ENCODE results near the gene ZNF587B. TPM values are rescaled to one million over a fixed set of nuclear protein-coding genes. Genes with fewer than 3 reads are reported as not detected.
A peak's percentile ranks its signal among the peaks of the same experiment; 100 is the strongest.
"Not testable (repeated sequence)": the region's sequence is repeated elsewhere in the genome, so short reads cannot be mapped to it uniquely, and the experiment has no call there.

Gene ZNF587B
- polyA plus RNA-seq, 2 donors, result 3.1 to 5.7 TPM

GRCh38 chr19:57816652-57817051 is 13.4 kb upstream of the ZNF587B start:
- Histone ChIP-seq H3K4me3 (ENCODE audit: low read depth in 1 of 2, low read length in 2 of 2) (no peak overlapping the region), H3K36me3 (ENCODE audit: control insufficient read depth in 2 of 2, insufficient read depth in 2 of 2, low read length in 1 of 2) (no peaks in the 10 kb centered on the region), H3K27me3 (ENCODE audit: control insufficient read depth in 1 of 2, insufficient read depth in 2 of 2, low read length in 2 of 2) (no peaks in the 10 kb centered on the region), H3K27ac (ENCODE audit: low read depth in 2 of 2, low read length in 1 of 2) (no peak overlapping the region), H3K9me3 (ENCODE audit: control insufficient read depth in 2 of 2, insufficient read depth in 1 of 2, low read depth in 1 of 2, low read length in 1 of 2) (no peaks in the 10 kb centered on the region), H3K4me1 (ENCODE audit: control insufficient read depth in 2 of 2, insufficient read depth in 2 of 2, low read length in 1 of 2) (peaks cover 4 to 10% of the 10 kb centered on the region in 2 donors)
- WGBS, 2 donors, result 86 to 95% methylated on average over 7 of the region's 7 CpGs

DNA sequence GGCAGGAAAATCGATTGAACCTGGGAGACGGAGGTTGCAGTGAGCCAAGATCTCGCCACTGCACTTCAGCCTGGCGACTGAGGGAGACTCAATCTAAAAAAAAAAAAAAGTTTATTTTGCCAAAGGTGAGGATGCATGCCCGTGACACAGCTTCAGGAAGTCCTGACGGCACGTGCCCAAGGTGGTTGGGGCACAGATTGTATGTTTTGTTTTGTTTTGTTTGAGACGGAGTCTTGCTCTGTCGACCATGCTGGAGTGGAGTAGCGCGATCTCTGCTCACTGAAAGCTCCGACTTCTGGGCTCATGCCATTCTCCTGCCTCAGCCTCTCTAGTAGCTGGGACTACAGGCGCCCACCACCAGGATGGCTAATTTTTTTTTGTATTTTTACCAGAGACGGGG is 12.1 kb upstream of the ZNF587B start:
- H3K27me3 ChIP-seq (ENCODE audit: control insufficient read depth in 1 of 2, insufficient read depth in 2 of 2, low read length in 2 of 2), result no peaks in the 10 kb centered on the region
- H3K27ac ChIP-seq (ENCODE audit: low read depth in 2 of 2, low read length in 1 of 2), result no peak overlapping the region
- no peak overlapping the region for H3K4me3 ChIP-seq (ENCODE audit: low read depth in 1 of 2, low read length in 2 of 2)
- H3K4me1 ChIP-seq (ENCODE audit: control insufficient read depth in 2 of 2, insufficient read depth in 2 of 2, low read length in 1 of 2), result peaks cover 4 to 8% of the 10 kb centered on the region in 2 donors
- H3K9me3 ChIP-seq (ENCODE audit: control insufficient read depth in 2 of 2, insufficient read depth in 1 of 2, low read depth in 1 of 2, low read length in 1 of 2), result no peaks in the 10 kb centered on the region
- WGBS, 2 donors, result 95 to 96% methylated on average over 14 of the region's 14 CpGs
- no peaks in the 10 kb centered on the region for H3K36me3 ChIP-seq (ENCODE audit: control insufficient read depth in 2 of 2, insufficient read depth in 2 of 2, low read length in 1 of 2)

DNA sequence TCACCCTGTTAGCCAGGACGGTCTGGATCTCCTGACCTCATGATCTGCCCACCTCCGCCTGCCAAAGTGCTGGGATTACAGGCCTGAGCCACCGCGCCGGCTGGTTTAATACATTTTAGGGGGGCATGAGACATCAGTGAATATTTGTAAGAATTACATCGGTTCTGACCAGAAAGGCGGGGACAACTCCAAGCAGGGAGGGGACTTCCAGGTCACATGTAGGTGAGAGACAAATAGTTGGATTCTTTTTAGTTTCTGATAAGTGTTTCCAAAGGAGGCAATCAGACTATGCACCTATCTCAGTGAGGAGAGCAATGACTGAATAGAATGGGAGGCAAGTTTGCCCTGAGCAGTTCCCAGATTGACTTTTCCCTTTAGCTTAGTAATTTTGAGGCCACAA is 11.7 kb upstream of the ZNF587B start:
- WGBS, 2 donors, result 91 to 95% methylated on average over 7 of the region's 7 CpGs
- Histone ChIP-seq H3K4me1 (ENCODE audit: control insufficient read depth in 2 of 2, insufficient read depth in 2 of 2, low read length in 1 of 2) (peaks cover 4 to 7% of the 10 kb centered on the region in 2 donors), H3K4me3 (ENCODE audit: low read depth in 1 of 2, low read length in 2 of 2) (no peak overlapping the region), H3K36me3 (ENCODE audit: control insufficient read depth in 2 of 2, insufficient read depth in 2 of 2, low read length in 1 of 2) (no peaks in the 10 kb centered on the region), H3K9me3 (ENCODE audit: control insufficient read depth in 2 of 2, insufficient read depth in 1 of 2, low read depth in 1 of 2, low read length in 1 of 2) (no peaks in the 10 kb centered on the region), H3K27ac (ENCODE audit: low read depth in 2 of 2, low read length in 1 of 2) (no peak overlapping the region), H3K27me3 (ENCODE audit: control insufficient read depth in 1 of 2, insufficient read depth in 2 of 2, low read length in 2 of 2) (no peaks in the 10 kb centered on the region)

DNA sequence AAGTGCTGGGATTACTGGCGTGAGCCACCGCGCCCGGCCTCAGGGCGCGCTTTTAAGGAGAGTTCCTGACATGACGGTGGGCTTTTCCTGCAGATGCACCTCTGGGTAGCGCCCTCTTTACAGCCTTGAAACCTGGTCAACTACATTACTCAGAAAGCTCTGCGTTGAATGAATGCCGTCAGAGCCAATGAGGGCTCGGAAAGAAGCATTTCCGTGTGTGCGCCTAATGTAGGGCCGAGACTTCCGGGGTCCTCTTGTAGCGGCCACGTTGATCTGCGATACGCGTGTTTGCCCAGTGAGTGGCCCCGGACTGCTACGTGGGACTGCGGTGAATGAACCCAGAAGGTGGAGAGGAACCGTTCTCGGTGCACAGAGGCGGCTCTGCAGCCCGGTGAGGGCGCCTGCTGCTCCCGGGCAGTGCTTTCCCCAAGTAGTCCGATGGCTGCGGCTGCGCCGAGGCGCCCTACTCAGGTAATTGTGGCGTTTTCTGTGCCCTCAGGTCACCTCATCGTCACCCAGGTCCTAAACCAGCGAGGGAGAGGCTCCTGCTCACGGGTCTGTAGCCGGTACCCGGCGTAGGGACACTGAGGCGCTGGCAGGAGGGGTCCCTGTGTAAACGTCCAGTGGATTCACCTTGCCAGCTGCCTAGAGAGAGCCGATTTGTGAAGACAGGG is 10.5 kb upstream of the ZNF587B start:
- WGBS, 2 donors, result 0 to 1% methylated on average over 44 of the region's 44 CpGs
- peak overlapping the region; percentile 73 to 87 for H3K27ac ChIP-seq (ENCODE audit: low read depth in 2 of 2, low read length in 1 of 2)
- H3K9me3 ChIP-seq (ENCODE audit: control insufficient read depth in 2 of 2, insufficient read depth in 1 of 2, low read depth in 1 of 2, low read length in 1 of 2), result no peaks in the 10 kb centered on the region

DNA sequence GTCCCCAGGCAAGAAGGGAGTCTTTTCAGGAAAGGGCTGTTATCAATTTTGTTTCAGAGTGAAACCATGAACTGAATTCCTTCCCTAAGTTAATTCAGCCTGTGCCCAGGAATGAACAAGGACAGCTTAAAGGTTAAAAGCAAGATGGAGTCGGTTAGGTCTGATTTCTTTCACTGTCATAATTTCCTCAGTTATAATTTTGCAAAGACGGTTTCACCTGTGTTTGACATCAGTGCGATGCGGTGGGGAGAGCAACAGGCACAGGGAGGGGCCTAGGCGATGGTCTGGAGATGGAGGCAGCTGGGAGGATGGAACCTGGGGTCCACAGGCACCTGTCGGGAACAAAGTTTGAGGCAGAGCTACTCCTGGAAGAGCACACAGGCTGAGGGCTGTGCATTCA is 9.5 kb upstream of the ZNF587B start:
- Histone ChIP-seq H3K27ac (ENCODE audit: low read depth in 2 of 2, low read length in 1 of 2) (no peak overlapping the region), H3K36me3 (ENCODE audit: control insufficient read depth in 2 of 2, insufficient read depth in 2 of 2, low read length in 1 of 2) (no peaks in the 10 kb centered on the region), H3K4me3 (ENCODE audit: low read depth in 1 of 2, low read length in 2 of 2) (peak overlapping the region in 1 of 2 donors; percentile 84), H3K27me3 (ENCODE audit: control insufficient read depth in 1 of 2, insufficient read depth in 2 of 2, low read length in 2 of 2) (no peaks in the 10 kb centered on the region), H3K9me3 (ENCODE audit: control insufficient read depth in 2 of 2, insufficient read depth in 1 of 2, low read depth in 1 of 2, low read length in 1 of 2) (no peaks in the 10 kb centered on the region), H3K4me1 (ENCODE audit: control insufficient read depth in 2 of 2, insufficient read depth in 2 of 2, low read length in 1 of 2) (peaks cover 2% of the 10 kb centered on the region in 2 donors)
- WGBS, 2 donors, result 59 to 74% methylated on average over 6 of the region's 6 CpGs

More for the DNA sequence above, 10.5 kb upstream of the ZNF587B start:
- no peaks in the 10 kb centered on the region for H3K27me3 ChIP-seq (ENCODE audit: control insufficient read depth in 1 of 2, insufficient read depth in 2 of 2, low read length in 2 of 2)
- H3K4me1 ChIP-seq (ENCODE audit: control insufficient read depth in 2 of 2, insufficient read depth in 2 of 2, low read length in 1 of 2), result peaks cover 2 to 5% of the 10 kb centered on the region in 2 donors
- H3K4me3 ChIP-seq (ENCODE audit: low read depth in 1 of 2, low read length in 2 of 2), result peak overlapping the region; percentile 83 to 84
- H3K36me3 ChIP-seq (ENCODE audit: control insufficient read depth in 2 of 2, insufficient read depth in 2 of 2, low read length in 1 of 2), result no peaks in the 10 kb centered on the region

DNA sequence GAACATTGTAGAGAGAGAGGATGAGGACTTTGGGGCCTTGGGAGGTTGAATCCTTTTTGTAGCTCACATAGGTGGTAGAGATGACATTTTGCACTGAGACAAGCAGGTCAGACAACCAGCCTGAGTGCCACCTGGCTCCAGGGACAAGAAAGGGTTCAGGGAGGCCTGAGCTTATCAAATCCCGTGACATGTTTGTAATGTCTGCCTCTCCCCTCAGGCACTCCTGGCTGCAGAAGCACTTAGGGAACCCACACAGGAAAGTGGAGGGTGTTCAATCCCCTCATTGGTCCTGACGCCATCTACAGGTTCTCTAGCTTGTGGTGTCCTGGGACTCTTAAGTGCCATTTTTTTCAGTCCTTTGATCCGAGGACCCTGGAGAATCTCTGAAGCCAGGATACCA is 9.0 kb upstream of the ZNF587B start:
- 45 to 62% methylated on average over 2 to 3 of the region's 3 CpGs for WGBS, 2 donors
- H3K27me3 ChIP-seq (ENCODE audit: control insufficient read depth in 1 of 2, insufficient read depth in 2 of 2, low read length in 2 of 2); H3K4me1 ChIP-seq (ENCODE audit: control insufficient read depth in 2 of 2, insufficient read depth in 2 of 2, low read length in 1 of 2); H3K9me3 ChIP-seq (ENCODE audit: control insufficient read depth in 2 of 2, insufficient read depth in 1 of 2, low read depth in 1 of 2, low read length in 1 of 2); H3K27ac ChIP-seq (ENCODE audit: low read depth in 2 of 2, low read length in 1 of 2); H3K36me3 ChIP-seq (ENCODE audit: control insufficient read depth in 2 of 2, insufficient read depth in 2 of 2, low read length in 1 of 2); H3K4me3 ChIP-seq (ENCODE audit: low read depth in 1 of 2, low read length in 2 of 2): not testable (repeated sequence)

GRCh38 chr19:57821501-57821900 is 8.6 kb upstream of the ZNF587B start:
- H3K4me1 ChIP-seq (ENCODE audit: control insufficient read depth in 2 of 2, insufficient read depth in 2 of 2, low read length in 1 of 2); H3K27me3 ChIP-seq (ENCODE audit: control insufficient read depth in 1 of 2, insufficient read depth in 2 of 2, low read length in 2 of 2); H3K27ac ChIP-seq (ENCODE audit: low read depth in 2 of 2, low read length in 1 of 2); H3K4me3 ChIP-seq (ENCODE audit: low read depth in 1 of 2, low read length in 2 of 2); H3K9me3 ChIP-seq (ENCODE audit: control insufficient read depth in 2 of 2, insufficient read depth in 1 of 2, low read depth in 1 of 2, low read length in 1 of 2); H3K36me3 ChIP-seq (ENCODE audit: control insufficient read depth in 2 of 2, insufficient read depth in 2 of 2, low read length in 1 of 2): not testable (repeated sequence)
- WGBS, 2 donors, result 88 to 92% methylated on average over 3 of the region's 3 CpGs

DNA sequence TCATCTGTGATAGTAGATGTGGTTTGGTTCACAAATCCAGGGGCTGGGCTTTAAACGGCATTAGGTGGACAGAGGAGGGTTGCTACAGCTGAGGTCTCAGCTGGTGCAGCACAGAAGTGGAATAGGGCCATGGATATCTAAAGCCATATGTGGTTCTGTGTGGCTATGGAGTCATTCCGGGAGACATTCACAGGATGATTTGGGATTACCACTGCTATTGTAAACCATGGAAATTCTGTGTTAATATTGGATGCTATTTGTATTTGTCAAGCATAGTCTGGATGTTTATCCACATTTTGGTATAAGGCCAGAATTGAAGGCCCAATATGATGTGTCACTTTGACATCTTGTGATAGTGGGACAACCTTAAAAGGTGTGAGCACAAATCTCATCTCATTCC is 6.9 kb upstream of the ZNF587B start:
- H3K4me1 ChIP-seq (ENCODE audit: control insufficient read depth in 2 of 2, insufficient read depth in 2 of 2, low read length in 1 of 2); H3K27ac ChIP-seq (ENCODE audit: low read depth in 2 of 2, low read length in 1 of 2); H3K27me3 ChIP-seq (ENCODE audit: control insufficient read depth in 1 of 2, insufficient read depth in 2 of 2, low read length in 2 of 2); H3K9me3 ChIP-seq (ENCODE audit: control insufficient read depth in 2 of 2, insufficient read depth in 1 of 2, low read depth in 1 of 2, low read length in 1 of 2); H3K36me3 ChIP-seq (ENCODE audit: control insufficient read depth in 2 of 2, insufficient read depth in 2 of 2, low read length in 1 of 2); H3K4me3 ChIP-seq (ENCODE audit: low read depth in 1 of 2, low read length in 2 of 2): not testable (repeated sequence)
- 57 to 68% methylated on average over 2 of the region's 2 CpGs for WGBS, 2 donors

DNA sequence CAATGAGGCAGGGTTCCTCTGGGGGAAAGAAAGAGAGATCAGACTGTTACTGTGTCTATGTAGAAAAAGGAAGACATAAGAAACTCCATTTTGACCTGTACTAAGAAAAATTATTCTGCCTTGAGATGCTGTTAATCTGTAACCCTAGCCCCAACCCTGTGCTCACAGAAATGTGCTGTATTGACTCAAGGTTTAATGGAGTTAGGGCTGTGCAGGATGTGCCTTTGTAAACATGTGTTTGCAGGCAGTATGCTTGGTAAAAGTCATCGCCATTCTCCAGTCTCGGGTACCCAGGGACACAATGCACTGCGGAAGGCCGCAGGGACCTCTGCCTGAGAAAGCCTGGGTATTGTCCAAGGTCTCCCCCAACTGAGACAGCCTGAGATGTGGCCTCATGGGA is 6.5 kb upstream of the ZNF587B start:
- not testable (repeated sequence) for H3K4me1 ChIP-seq (ENCODE audit: control insufficient read depth in 2 of 2, insufficient read depth in 2 of 2, low read length in 1 of 2); H3K27ac ChIP-seq (ENCODE audit: low read depth in 2 of 2, low read length in 1 of 2); H3K4me3 ChIP-seq (ENCODE audit: low read depth in 1 of 2, low read length in 2 of 2); H3K36me3 ChIP-seq (ENCODE audit: control insufficient read depth in 2 of 2, insufficient read depth in 2 of 2, low read length in 1 of 2); H3K27me3 ChIP-seq (ENCODE audit: control insufficient read depth in 1 of 2, insufficient read depth in 2 of 2, low read length in 2 of 2); H3K9me3 ChIP-seq (ENCODE audit: control insufficient read depth in 2 of 2, insufficient read depth in 1 of 2, low read depth in 1 of 2, low read length in 1 of 2)
- WGBS, 2 donors, result 65 to 80% methylated on average over 4 of the region's 4 CpGs

- Histone ChIP-seq H3K27ac (ENCODE audit: low read depth in 2 of 2, low read length in 1 of 2) (no peak overlapping the region), H3K36me3 (ENCODE audit: control insufficient read depth in 2 of 2, insufficient read depth in 2 of 2, low read length in 1 of 2) (peaks cover 0 to 2% of the 10 kb centered on the region in 2 donors), H3K4me3 (ENCODE audit: low read depth in 1 of 2, low read length in 2 of 2) (no peak overlapping the region), H3K4me1 (ENCODE audit: control insufficient read depth in 2 of 2, insufficient read depth in 2 of 2, low read length in 1 of 2) (peaks cover 2% of the 10 kb centered on the region in 2 donors), H3K27me3 (ENCODE audit: control insufficient read depth in 1 of 2, insufficient read depth in 2 of 2, low read length in 2 of 2) (no peaks in the 10 kb centered on the region), H3K9me3 (ENCODE audit: control insufficient read depth in 2 of 2, insufficient read depth in 1 of 2, low read depth in 1 of 2, low read length in 1 of 2) (no peaks in the 10 kb centered on the region)
- 89 to 90% methylated on average over 6 of the region's 6 CpGs for WGBS, 2 donors
Measured at GRCh38 chr19:57825511-57825910, 4.6 kb upstream of the ZNF587B start.
